Effector memory CD8-positive, alpha-beta T cell (primary cell): ENCODE results near the gene ELFN1.
"Not testable (repeated sequence)": the region's sequence is repeated elsewhere in the genome, so short reads cannot be mapped to it uniquely, and the experiment has no call there.

Experiments used
- ATAC-seq: fragments of 150-1000 bp; cut with Tn5 transposase; replicated peaks from 2 replicates; pipeline ENCODE4 v1.10.0; 2021; ENCODE audit warnings: mild to moderate bottlenecking, moderate library complexity
- DNase-seq, 3 experiments: peaks; one replicate each; pipeline ENCODE4 v3.0.0; 2021
- H3K27ac Mint-ChIP-seq, 2 donors: one replicate each; pipeline ENCODE4 v1.8.0; 2022; ENCODE audit warnings: mild to moderate bottlenecking in 2 of 2, mixed read lengths in 2 of 2, moderate library complexity in 2 of 2
- H3K27me3 Mint-ChIP-seq, 2 donors: one replicate each; pipeline ENCODE4 v1.8.0; 2022; ENCODE audit warnings: mixed read lengths in 2 of 2
- H3K36me3 Mint-ChIP-seq: one replicate; pipeline ENCODE4 v1.8.0; 2022; ENCODE audit warnings: mild to moderate bottlenecking, moderate library complexity, mixed read lengths; ENCODE audit not compliant: insufficient read depth
- H3K4me1 Mint-ChIP-seq, 2 donors: one replicate each; pipeline ENCODE4 v1.8.0; 2022; ENCODE audit warnings: low read depth in 2 of 2, mixed read lengths in 2 of 2
- H3K4me3 Mint-ChIP-seq, 2 donors: one replicate each; pipeline ENCODE4 v1.8.0; 2022; ENCODE audit warnings: mild to moderate bottlenecking in 2 of 2, mixed read lengths in 2 of 2, moderate library complexity in 2 of 2
- H3K9me3 Mint-ChIP-seq, 2 donors: one replicate each; pipeline ENCODE4 v1.8.0; 2022; ENCODE audit warnings: mixed read lengths in 2 of 2

The ELFN1 gene

GRCh38 chr7:1713502-1714484 lies 43.7 kb downstream of the ELFN1 start:
- DNase-seq (no peak), ATAC-seq (no peak)
- Mint-ChIP-seq H3K9me3 (peaks cover 0 to 2% of the 10 kb centered on the region in 2 donors), H3K27me3 (peaks cover 27 to 43% of the 10 kb centered on the region in 2 donors), H3K36me3 (no peaks in the 10 kb centered on the region), H3K4me3 (no peak overlapping the region), H3K27ac (no peak overlapping the region), H3K4me1 (peaks cover 3 to 8% of the 10 kb centered on the region in 2 donors)

- Mint-ChIP-seq H3K36me3 (no peaks in the 10 kb centered on the region), H3K27me3 (peaks cover 27 to 38% of the 10 kb centered on the region in 2 donors), H3K27ac (peak overlapping the region in 1 of 2 donors; percentile 21), H3K9me3 (peaks cover 0 to 2% of the 10 kb centered on the region in 2 donors), H3K4me1 (peaks cover 3 to 8% of the 10 kb centered on the region in 2 donors), H3K4me3 (no peak overlapping the region)
- no peak for ATAC-seq
- DNase-seq: no peak
These were observed 44.7 kb downstream of the ELFN1 start for GRCh38 chr7:1714583-1715330.

- Mint-ChIP-seq H3K27me3 (peaks cover 27 to 38% of the 10 kb centered on the region in 2 donors), H3K36me3 (no peaks in the 10 kb centered on the region), H3K9me3 (no peaks in the 10 kb centered on the region), H3K4me1 (peaks cover 3 to 8% of the 10 kb centered on the region in 2 donors), H3K4me3 (no peak overlapping the region), H3K27ac (peak overlapping the region in 1 of 2 donors; percentile 21)
- DNase-seq (no peak), ATAC-seq (no peak)
These were observed 45.2 kb downstream of the ELFN1 start for GRCh38 chr7:1715331-1715625.

- Mint-ChIP-seq H3K4me3 (no peak overlapping the region), H3K36me3 (no peaks in the 10 kb centered on the region), H3K9me3 (no peaks in the 10 kb centered on the region), H3K27ac (peak overlapping the region in 1 of 2 donors; percentile 21), H3K27me3 (peaks cover 24 to 38% of the 10 kb centered on the region in 2 donors), H3K4me1 (peaks cover 3 to 8% of the 10 kb centered on the region in 2 donors)
- no peak for DNase-seq
- ATAC-seq: no peak
These were observed 45.6 kb downstream of the ELFN1 start for GRCh38 chr7:1715671-1716074.

GRCh38 chr7:1716263-1717094 lies 46.4 kb downstream of the ELFN1 start:
- Mint-ChIP-seq H3K4me3 (peak overlapping the region in 1 of 2 donors; percentile 36), H3K27ac (no peak overlapping the region), H3K4me1 (peaks cover 3 to 8% of the 10 kb centered on the region in 2 donors), H3K27me3 (peaks cover 17 to 38% of the 10 kb centered on the region in 2 donors), H3K9me3 (no peaks in the 10 kb centered on the region), H3K36me3 (no peaks in the 10 kb centered on the region)
- peak; percentile 16 for ATAC-seq
- no peak for DNase-seq

- H3K36me3 Mint-ChIP-seq: no peaks in the 10 kb centered on the region
- ATAC-seq (no peak), DNase-seq (no peak)
- H3K27ac Mint-ChIP-seq: no peak overlapping the region
- no peaks in the 10 kb centered on the region for H3K9me3 Mint-ChIP-seq
- peaks cover 3 to 8% of the 10 kb centered on the region in 2 donors for H3K4me1 Mint-ChIP-seq
- peaks cover 17 to 38% of the 10 kb centered on the region in 2 donors for H3K27me3 Mint-ChIP-seq
- H3K4me3 Mint-ChIP-seq: no peak overlapping the region
These were observed 47.0 kb downstream of the ELFN1 start for GRCh38 chr7:1717095-1717483.

GRCh38 chr7:1717903-1718676 lies 48.0 kb downstream of the ELFN1 start:
- Mint-ChIP-seq H3K27me3 (peaks cover 17 to 32% of the 10 kb centered on the region in 2 donors), H3K27ac (no peak overlapping the region), H3K9me3 (no peaks in the 10 kb centered on the region), H3K4me3 (no peak overlapping the region), H3K36me3 (no peaks in the 10 kb centered on the region), H3K4me1 (peaks cover 3 to 8% of the 10 kb centered on the region in 2 donors)
- DNase-seq (no peak), ATAC-seq (no peak)

- not testable (repeated sequence) for H3K4me1 Mint-ChIP-seq, H3K9me3 Mint-ChIP-seq, DNase-seq, H3K36me3 Mint-ChIP-seq, H3K4me3 Mint-ChIP-seq, ATAC-seq, H3K27ac Mint-ChIP-seq
- peaks cover 17 to 28% of the 10 kb centered on the region in 2 donors for H3K27me3 Mint-ChIP-seq
These were observed 48.8 kb downstream of the ELFN1 start for GRCh38 chr7:1718850-1719249.

- H3K27ac Mint-ChIP-seq, H3K4me3 Mint-ChIP-seq, H3K9me3 Mint-ChIP-seq, H3K36me3 Mint-ChIP-seq, H3K4me1 Mint-ChIP-seq, ATAC-seq, DNase-seq: not testable (repeated sequence)
- H3K27me3 Mint-ChIP-seq: peaks cover 17 to 29% of the 10 kb centered on the region in 2 donors
These were observed 49.2 kb downstream of the ELFN1 start for GRCh38 chr7:1719256-1719655.

- Mint-ChIP-seq H3K9me3 (no peaks in the 10 kb centered on the region), H3K36me3 (no peaks in the 10 kb centered on the region), H3K4me3 (no peak overlapping the region), H3K4me1 (peaks cover 3 to 8% of the 10 kb centered on the region in 2 donors), H3K27ac (no peak overlapping the region), H3K27me3 (peaks cover 21 to 34% of the 10 kb centered on the region in 2 donors)
- DNase-seq: no peak
- no peak for ATAC-seq
These were observed 49.8 kb downstream of the ELFN1 start for GRCh38 chr7:1719913-1720312.

GRCh38 chr7:1720326-1720725 lies 50.2 kb downstream of the ELFN1 start:
- DNase-seq (no peak), ATAC-seq (no peak)
- Mint-ChIP-seq H3K4me3 (no peak overlapping the region), H3K36me3 (no peaks in the 10 kb centered on the region), H3K9me3 (no peaks in the 10 kb centered on the region), H3K27ac (no peak overlapping the region), H3K27me3 (peaks cover 20 to 34% of the 10 kb centered on the region in 2 donors), H3K4me1 (peaks cover 2 to 8% of the 10 kb centered on the region in 2 donors)

- Mint-ChIP-seq H3K9me3 (no peaks in the 10 kb centered on the region), H3K27ac (no peak overlapping the region), H3K36me3 (no peaks in the 10 kb centered on the region), H3K4me3 (no peak overlapping the region), H3K4me1 (peaks cover 6 to 8% of the 10 kb centered on the region in 2 donors), H3K27me3 (peaks cover 19 to 34% of the 10 kb centered on the region in 2 donors)
- no peak for ATAC-seq
- no peak for DNase-seq
These were observed 51.1 kb downstream of the ELFN1 start for GRCh38 chr7:1721047-1721690.
